ENCODE measurements around the gene UQCRC1.

DNA sequence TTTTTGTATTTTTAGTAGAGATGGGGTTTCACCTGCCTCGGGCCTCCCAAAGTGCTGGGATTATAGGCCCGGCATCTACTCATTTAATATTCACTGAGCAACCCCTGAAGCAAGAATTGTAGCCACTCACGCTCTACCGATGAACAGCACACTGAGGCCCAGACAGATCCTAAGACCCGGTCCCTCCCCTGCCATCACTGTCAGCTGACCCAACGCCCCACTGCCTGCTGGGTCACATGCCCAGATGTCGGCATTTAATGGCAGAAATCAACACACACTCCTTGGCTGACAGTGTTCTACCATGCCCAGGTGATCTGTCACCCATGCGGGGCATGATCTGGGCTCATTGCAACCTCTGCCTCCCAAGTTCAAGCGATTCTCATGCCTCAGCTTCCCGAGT lies 15.3 kb upstream of the UQCRC1 start:
- TF ChIP-seq, protein P1, sequence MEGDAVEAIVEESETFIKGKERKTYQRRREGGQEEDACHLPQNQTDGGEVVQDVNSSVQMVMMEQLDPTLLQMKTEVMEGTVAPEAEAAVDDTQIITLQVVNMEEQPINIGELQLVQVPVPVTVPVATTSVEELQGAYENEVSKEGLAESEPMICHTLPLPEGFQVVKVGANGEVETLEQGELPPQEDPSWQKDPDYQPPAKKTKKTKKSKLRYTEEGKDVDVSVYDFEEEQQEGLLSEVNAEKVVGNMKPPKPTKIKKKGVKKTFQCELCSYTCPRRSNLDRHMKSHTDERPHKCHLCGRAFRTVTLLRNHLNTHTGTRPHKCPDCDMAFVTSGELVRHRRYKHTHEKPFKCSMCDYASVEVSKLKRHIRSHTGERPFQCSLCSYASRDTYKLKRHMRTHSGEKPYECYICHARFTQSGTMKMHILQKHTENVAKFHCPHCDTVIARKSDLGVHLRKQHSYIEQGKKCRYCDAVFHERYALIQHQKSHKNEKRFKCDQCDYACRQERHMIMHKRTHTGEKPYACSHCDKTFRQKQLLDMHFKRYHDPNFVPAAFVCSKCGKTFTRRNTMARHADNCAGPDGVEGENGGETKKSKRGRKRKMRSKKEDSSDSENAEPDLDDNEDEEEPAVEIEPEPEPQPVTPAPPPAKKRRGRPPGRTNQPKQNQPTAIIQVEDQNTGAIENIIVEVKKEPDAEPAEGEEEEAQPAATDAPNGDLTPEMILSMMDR (IDR thresholded peaks at IDR 0.05): no peak
- no peak for TF ChIP-seq EZH2 (IDR thresholded peaks at IDR 0.05; ENCODE audit: borderline replicate concordance, insufficient read depth, low read depth, low read length, poor library complexity, severe bottlenecking)
